ENCODE measurements around the gene CCDC3.

- TF ChIP-seq TAF1 (IDR thresholded peaks at IDR 0.05; ENCODE audit: borderline replicate concordance, low read depth, low read length) (no peak), POLR2A (IDR thresholded peaks at IDR 0.05; ENCODE audit: low read depth, low read length) (no peak)
These were observed 139.1 kb downstream of the CCDC3 start for GRCh38 chr10:12862459-12862858.

All from GM12892 (cell line).